HG02571 (cell line): ENCODE data around the gene GPR89A.
"Not testable (repeated sequence)": the region's sequence is repeated elsewhere in the genome, so short reads cannot be mapped to it uniquely, and the experiment has no call there.

Source experiments
- ATAC-seq: cut with Tn5 transposase; IDR thresholded peaks from one replicate; pipeline ENCODE4 v1.9.1; 2021; ENCODE audit warnings: mild to moderate bottlenecking, moderate library complexity; ENCODE audit not compliant: unreplicated experiment

The GPR89A gene

GRCh38 chr1:145607833-145608733 is at the start of gene GPR89A:
Gene GPR89A, plus strand, starts transcription at chr1:145607988. Its CDS starts 146 bp downstream, at chr1:145608134.
- peak; percentile 92 for ATAC-seq

- ATAC-seq = not testable (repeated sequence)
These were observed 21.0 kb upstream of the GPR89A start for GRCh38 chr1:145586820-145587219.

GRCh38 chr1:145590806-145591205 is 17.0 kb upstream of the GPR89A start:
- not testable (repeated sequence) for ATAC-seq

GRCh38 chr1:145592347-145592746 is 15.4 kb upstream of the GPR89A start:
- not testable (repeated sequence) for ATAC-seq

- ATAC-seq = not testable (repeated sequence)
These were observed 12.4 kb upstream of the GPR89A start for GRCh38 chr1:145595421-145595820.

GRCh38 chr1:145596236-145596635 is 11.6 kb upstream of the GPR89A start:
- ATAC-seq = not testable (repeated sequence)

DNA sequence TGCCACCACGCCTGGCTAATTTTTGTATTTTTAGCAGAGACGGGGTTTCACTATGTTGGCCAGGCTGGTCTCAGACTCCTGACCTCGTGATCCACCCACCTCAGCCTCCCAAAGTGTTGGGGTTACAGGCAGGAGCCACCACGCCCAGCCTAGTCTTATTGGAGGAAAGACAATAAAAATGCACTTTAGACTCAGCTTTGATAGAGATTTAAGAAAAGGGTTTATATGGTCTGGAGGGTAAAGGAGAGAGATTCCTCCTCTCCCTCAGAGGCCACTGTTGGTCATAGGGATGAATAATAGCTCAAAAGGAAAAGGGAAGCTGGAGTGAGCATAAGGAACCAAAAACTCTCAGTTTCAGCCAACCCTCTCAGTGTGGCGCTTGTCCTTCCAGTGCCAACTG is 8.4 kb upstream of the GPR89A start:
- ATAC-seq = not testable (repeated sequence)

DNA sequence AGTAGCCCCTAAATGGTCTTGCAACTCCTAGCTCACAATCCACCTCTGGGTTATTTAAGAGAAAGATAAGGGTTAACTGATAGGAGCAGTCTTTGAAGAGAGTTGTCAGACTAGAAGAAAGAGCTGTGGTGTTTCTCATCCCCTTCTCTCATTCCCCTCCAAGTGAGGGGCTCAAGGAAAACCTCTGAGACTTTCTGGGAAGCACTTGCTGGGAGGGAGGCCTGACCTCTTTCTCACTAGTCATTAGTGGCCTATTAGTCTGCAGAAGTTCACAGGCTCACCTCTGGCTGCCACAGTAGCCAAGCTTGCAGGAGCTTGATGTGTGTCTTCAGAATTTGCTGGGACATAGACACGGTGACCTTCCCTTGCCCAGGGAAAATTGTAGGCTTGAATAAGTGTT is 6.2 kb upstream of the GPR89A start:
- ATAC-seq = no peak

GRCh38 chr1:145606840-145607239 is 948 bp upstream of the GPR89A start:
- ATAC-seq = not testable (repeated sequence)

DNA sequence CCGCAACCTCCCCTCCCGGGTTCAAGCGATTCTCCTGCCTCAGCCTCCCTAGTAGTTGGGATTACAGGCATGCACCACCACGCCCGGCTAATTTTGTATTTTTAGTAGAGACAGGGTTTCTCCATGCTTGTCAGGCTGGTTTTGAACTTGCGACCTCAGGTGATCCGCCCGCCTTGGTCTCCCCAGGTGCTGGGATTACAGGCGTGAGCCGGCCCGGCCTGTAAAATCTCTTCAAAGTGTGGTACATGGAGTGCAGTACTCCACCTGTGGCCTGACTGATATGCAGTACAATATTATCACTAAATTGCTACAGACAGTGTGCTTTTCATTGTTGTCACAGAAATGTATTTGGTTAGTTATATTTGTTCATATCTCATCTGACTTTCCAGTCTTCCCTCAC is 499 bp upstream of the GPR89A start:
- not testable (repeated sequence) for ATAC-seq

GRCh38 chr1:145610744-145611143 is 3.0 kb downstream of the GPR89A start:
- not testable (repeated sequence) for ATAC-seq

DNA sequence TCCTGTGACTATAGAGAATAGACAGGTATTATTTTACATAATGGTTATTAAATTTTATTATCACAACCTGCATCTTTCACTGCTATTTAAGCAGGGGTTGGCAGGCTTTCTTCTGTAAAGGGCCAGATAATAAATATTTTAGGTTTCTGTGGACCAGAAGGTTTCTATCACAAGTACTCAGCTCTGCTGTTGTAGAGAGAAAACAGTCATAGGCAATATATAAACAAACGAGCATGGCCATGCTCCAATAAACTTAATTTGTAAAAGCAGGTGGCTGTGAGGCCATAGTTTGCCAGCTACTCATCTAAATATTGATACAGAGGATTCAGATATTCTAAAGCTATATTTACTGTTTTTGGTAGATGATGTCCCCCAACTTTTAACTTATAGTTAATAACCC is 12.3 kb downstream of the GPR89A start:
- ATAC-seq = not testable (repeated sequence)

GRCh38 chr1:145622177-145622576 is 14.4 kb downstream of the GPR89A start:
- not testable (repeated sequence) for ATAC-seq

- ATAC-seq = not testable (repeated sequence)
These were observed 28.4 kb downstream of the GPR89A start for GRCh38 chr1:145636237-145636636.

DNA sequence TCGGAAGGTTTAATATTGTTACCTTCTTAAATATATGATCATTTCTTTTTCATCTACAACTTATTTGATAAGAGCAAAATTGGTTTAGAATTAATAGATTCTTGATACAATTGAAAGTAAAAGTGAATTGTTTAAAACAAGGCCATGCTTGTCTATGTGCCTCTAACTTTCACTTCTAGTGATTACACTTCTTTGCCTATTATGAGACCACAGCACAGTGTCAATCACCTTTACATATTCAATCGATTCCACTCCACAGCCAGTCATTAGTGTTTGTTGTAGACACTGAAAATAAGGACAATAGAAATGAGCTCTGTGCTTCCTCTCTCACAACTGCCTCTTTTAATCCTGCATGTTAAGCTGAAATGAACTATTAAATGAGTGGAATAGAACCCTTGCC is 34.1 kb downstream of the GPR89A start:
- ATAC-seq = not testable (repeated sequence)

DNA sequence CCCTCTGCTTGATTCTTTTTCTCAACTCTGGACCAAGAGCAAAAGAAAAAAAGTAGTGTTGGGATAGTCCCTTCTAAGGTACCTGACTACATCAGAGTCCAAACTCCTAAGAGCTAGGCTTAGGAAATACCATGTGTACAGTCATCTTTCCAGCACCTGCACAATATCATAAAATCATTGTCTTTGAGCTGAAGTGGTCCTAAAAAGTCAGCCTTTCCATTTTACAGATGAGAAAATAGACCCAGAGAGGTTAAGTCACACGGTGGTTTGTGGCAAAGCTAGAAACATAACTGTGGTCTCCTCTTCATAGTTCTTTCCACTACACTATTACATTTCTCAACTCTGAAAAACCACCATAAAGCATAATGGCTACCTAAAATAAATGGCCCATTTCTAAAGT is 36.2 kb downstream of the GPR89A start:
- ATAC-seq = not testable (repeated sequence)

GRCh38 chr1:145656245-145656943 is 48.6 kb downstream of the GPR89A start:
- not testable (repeated sequence) for ATAC-seq

DNA sequence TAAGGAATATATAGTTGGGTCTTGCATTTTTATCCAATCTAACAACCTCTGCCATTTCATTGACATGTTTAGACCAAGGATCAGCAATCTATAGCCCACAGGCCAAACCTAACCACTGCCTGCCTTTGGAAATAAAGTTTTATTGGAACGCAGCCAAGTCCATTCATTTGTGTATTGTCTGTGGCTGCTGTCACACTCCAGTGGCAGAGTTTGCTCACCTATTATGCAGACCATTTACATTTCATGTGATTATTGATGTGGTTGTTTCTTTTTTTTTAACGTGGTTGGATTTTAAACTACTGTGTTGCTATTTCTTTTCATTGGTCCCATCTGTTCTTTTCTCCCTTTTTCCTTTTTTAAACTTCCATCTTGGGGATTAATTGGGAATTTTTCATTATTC is 54.7 kb downstream of the GPR89A start:
- ATAC-seq = not testable (repeated sequence)

GRCh38 chr1:145665015-145665414 is 57.2 kb downstream of the GPR89A start:
- ATAC-seq = not testable (repeated sequence)

DNA sequence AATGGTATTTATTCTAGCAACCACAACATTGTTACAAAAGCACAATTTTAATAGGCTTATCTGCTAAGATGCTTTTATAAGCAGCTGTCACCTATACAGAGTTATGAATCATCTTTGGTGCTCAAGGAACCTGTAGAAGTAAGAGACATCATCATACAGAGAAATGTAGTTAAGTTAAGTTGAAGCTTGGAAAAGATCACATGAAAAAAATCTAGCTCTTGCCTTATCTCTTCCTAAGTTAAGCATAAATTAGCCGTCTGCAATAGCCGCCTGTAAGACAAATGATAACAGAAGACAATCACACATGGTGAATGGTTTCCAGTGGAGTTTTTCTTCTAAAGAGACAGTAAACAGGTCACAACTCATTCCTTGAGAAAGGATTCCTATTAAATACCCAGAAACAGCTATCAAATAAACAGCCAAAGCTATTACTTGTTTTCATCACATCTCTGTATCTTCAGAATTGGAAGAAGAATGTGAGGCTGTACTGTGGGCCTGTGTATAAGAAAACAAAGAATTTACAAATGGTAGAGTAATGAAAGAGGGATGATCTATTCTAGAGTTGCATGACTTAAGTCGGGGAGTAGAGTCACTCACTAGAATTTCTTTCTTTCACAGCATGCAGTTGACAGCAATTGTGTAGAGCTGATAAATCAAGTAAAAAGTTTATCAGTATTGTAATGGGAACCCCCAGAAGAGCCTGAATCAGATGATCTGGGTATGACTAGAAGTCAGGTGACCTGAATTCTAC is 63.4 kb downstream of the GPR89A start:
- not testable (repeated sequence) for ATAC-seq

DNA sequence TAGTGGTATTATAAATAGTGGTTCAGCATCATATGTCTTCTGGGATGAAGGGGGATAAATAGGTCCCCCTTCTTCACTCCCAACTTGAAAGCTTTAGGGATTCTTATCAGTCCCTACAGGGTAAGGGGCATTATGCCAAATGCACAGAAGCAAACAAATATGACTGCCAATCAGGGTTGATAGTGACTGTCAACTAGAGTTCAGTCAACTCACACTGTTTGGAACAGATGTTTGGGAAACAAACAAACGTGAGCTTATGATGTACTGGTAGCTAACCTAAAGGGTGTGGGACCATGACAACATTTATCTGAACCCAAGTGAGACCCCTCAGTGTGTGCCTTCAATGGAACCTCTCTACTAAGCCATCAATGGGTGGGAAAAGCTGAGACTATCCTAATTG is 65.4 kb downstream of the GPR89A start:
- not testable (repeated sequence) for ATAC-seq
